GM13976 (cell line): ENCODE results near the gene PTRH2.

Experiments used
- DNase-seq: peaks from one replicate; pipeline ENCODE4 v3.0.0; 2012; ENCODE audit warnings: low spot score
- in situ Hi-C: fragments of 300-500 bp; cut with MboI; formaldehyde crosslinking; loops from one replicate; pipeline ENCODE4 v1.12.0; 2022; ENCODE audit warnings: low sequenced_read_pairs, mixed read lengths, inconsistent platforms; ENCODE audit not compliant: unreplicated experiment
- TF ChIP-seq, protein P1 (sequence below): IDR thresholded peaks from 2 replicates; pipeline ENCODE4 v1.5.1; 2012; ENCODE audit warnings: borderline replicate concordance, mild to moderate bottlenecking; ENCODE audit not compliant: insufficient read depth; ENCODE audit errors: extremely low read depth, missing control alignments, control extremely low read depth

The PTRH2 gene

DNA sequence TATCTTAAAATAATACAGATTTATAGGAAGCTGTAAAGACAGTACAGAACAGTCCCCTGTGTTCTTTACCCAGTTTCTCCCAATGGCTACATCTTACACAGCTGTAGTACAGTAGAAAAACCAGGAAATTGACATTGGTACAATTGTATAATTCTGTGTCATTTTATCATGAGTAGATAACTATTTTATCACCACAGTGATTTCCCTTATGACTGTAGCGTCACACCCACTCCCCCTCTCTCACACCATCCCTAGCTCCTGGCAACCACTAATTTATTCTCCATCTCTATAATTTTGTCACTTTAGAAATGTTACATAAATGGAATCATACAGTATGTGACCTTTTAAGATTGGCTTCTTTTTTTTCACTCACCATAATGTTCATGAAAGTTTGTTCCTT, 56.6 kb downstream of the PTRH2 start:
- DNase-seq = no peak
- TF ChIP-seq, protein P1, sequence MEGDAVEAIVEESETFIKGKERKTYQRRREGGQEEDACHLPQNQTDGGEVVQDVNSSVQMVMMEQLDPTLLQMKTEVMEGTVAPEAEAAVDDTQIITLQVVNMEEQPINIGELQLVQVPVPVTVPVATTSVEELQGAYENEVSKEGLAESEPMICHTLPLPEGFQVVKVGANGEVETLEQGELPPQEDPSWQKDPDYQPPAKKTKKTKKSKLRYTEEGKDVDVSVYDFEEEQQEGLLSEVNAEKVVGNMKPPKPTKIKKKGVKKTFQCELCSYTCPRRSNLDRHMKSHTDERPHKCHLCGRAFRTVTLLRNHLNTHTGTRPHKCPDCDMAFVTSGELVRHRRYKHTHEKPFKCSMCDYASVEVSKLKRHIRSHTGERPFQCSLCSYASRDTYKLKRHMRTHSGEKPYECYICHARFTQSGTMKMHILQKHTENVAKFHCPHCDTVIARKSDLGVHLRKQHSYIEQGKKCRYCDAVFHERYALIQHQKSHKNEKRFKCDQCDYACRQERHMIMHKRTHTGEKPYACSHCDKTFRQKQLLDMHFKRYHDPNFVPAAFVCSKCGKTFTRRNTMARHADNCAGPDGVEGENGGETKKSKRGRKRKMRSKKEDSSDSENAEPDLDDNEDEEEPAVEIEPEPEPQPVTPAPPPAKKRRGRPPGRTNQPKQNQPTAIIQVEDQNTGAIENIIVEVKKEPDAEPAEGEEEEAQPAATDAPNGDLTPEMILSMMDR = no peak
- in situ Hi-C loops = no loop called here

- DNase-seq = no peak
- TF ChIP-seq, protein P1 = no peak
- in situ Hi-C loops = no loop called here
Observed at GRCh38 chr17:59649886-59650285, 57.3 kb downstream of the PTRH2 start.
